Duodenal mucosa (tissue), 2 donors: ENCODE measurements around the gene TP73.

Experiments
- H3K27ac ChIP-seq: one replicate; pipeline ENCODE4 v1.7.0; 2013; ENCODE audit warnings: low read depth, low read length
- H3K27me3 ChIP-seq, 2 donors: one replicate each; pipeline ENCODE4 v1.7.0; 2013; ENCODE audit warnings: low read length in 2 of 2, control low read depth in 1 of 2; ENCODE audit not compliant: insufficient read depth in 2 of 2, control insufficient read depth in 1 of 2
- H3K36me3 ChIP-seq, 2 donors: one replicate each; pipeline ENCODE4 v1.7.0; 2013; ENCODE audit warnings: low read length in 2 of 2, control low read depth in 1 of 2; ENCODE audit not compliant: insufficient read depth in 2 of 2, control insufficient read depth in 1 of 2
- H3K4me1 ChIP-seq, 2 donors: one replicate each; pipeline ENCODE4 v1.7.0; 2013; ENCODE audit warnings: low read length in 2 of 2, control low read depth in 1 of 2; ENCODE audit not compliant: insufficient read depth in 2 of 2, control insufficient read depth in 1 of 2
- H3K4me3 ChIP-seq, 2 donors: one replicate each; pipeline ENCODE4 v1.7.0; 2013; ENCODE audit warnings: low read length in 2 of 2, low read depth in 1 of 2
- H3K9ac ChIP-seq, 2 donors: one replicate each; pipeline ENCODE4 v1.7.0; 2013; ENCODE audit warnings: low read length in 2 of 2, low read depth in 1 of 2
- H3K9me3 ChIP-seq, 2 donors: one replicate each; pipeline ENCODE4 v1.7.0; 2013; ENCODE audit warnings: low read length in 2 of 2, control low read depth in 1 of 2; ENCODE audit not compliant: control insufficient read depth in 1 of 2

Gene TP73

GRCh38 chr1:3634059-3634800, 18.1 kb upstream of the TP73 start:
- H3K4me3 ChIP-seq: no peak overlapping the region
- no peaks in the 10 kb centered on the region for H3K4me1 ChIP-seq
- H3K36me3 ChIP-seq: peaks cover 35 to 97% of the 10 kb centered on the region in 2 donors
- no peak overlapping the region for H3K9ac ChIP-seq
- no peaks in the 10 kb centered on the region for H3K9me3 ChIP-seq
- no peaks in the 10 kb centered on the region for H3K27me3 ChIP-seq
- no peak overlapping the region for H3K27ac ChIP-seq

- no peak overlapping the region for H3K9ac ChIP-seq
- H3K36me3 ChIP-seq: peaks cover 31 to 90% of the 10 kb centered on the region in 2 donors
- H3K9me3 ChIP-seq: no peaks in the 10 kb centered on the region
- H3K4me1 ChIP-seq: no peaks in the 10 kb centered on the region
- H3K27me3 ChIP-seq: no peaks in the 10 kb centered on the region
- no peak overlapping the region for H3K27ac ChIP-seq
- no peak overlapping the region for H3K4me3 ChIP-seq
Measured at GRCh38 chr1:3636080-3636479, 16.2 kb upstream of the TP73 start.

- H3K9ac ChIP-seq: no peak overlapping the region
- H3K36me3 ChIP-seq: peaks cover 32 to 90% of the 10 kb centered on the region in 2 donors
- no peak overlapping the region for H3K27ac ChIP-seq
- H3K4me1 ChIP-seq: no peaks in the 10 kb centered on the region
- no peaks in the 10 kb centered on the region for H3K9me3 ChIP-seq
- no peaks in the 10 kb centered on the region for H3K27me3 ChIP-seq
- no peak overlapping the region for H3K4me3 ChIP-seq
Measured at GRCh38 chr1:3636531-3636930, 15.8 kb upstream of the TP73 start.

GRCh38 chr1:3638027-3638426, 14.3 kb upstream of the TP73 start:
- no peak overlapping the region for H3K4me3 ChIP-seq
- no peaks in the 10 kb centered on the region for H3K27me3 ChIP-seq
- no peak overlapping the region for H3K9ac ChIP-seq
- H3K4me1 ChIP-seq: no peaks in the 10 kb centered on the region
- no peak overlapping the region for H3K27ac ChIP-seq
- H3K36me3 ChIP-seq: peaks cover 29 to 82% of the 10 kb centered on the region in 2 donors
- no peaks in the 10 kb centered on the region for H3K9me3 ChIP-seq

GRCh38 chr1:3638676-3639075, 13.6 kb upstream of the TP73 start:
- no peaks in the 10 kb centered on the region for H3K9me3 ChIP-seq
- peaks cover 31 to 79% of the 10 kb centered on the region in 2 donors for H3K36me3 ChIP-seq
- H3K4me1 ChIP-seq: no peaks in the 10 kb centered on the region
- H3K9ac ChIP-seq: no peak overlapping the region
- H3K27ac ChIP-seq: no peak overlapping the region
- no peaks in the 10 kb centered on the region for H3K27me3 ChIP-seq
- no peak overlapping the region for H3K4me3 ChIP-seq

GRCh38 chr1:3639397-3639911, 12.9 kb upstream of the TP73 start:
- peaks cover 28 to 74% of the 10 kb centered on the region in 2 donors for H3K36me3 ChIP-seq

GRCh38 chr1:3640121-3640837, 12.0 kb upstream of the TP73 start:
- no peak overlapping the region for H3K4me3 ChIP-seq
- H3K4me1 ChIP-seq: no peaks in the 10 kb centered on the region
- no peak overlapping the region for H3K9ac ChIP-seq
- H3K36me3 ChIP-seq: peaks cover 20 to 72% of the 10 kb centered on the region in 2 donors
- no peaks in the 10 kb centered on the region for H3K9me3 ChIP-seq
- no peak overlapping the region for H3K27ac ChIP-seq
- H3K27me3 ChIP-seq: no peaks in the 10 kb centered on the region

More at GRCh38 chr1:3639397-3639911, 12.9 kb upstream of the TP73 start:
- Histone ChIP-seq H3K27ac (no peak overlapping the region), H3K9ac (no peak overlapping the region), H3K4me3 (no peak overlapping the region), H3K9me3 (no peaks in the 10 kb centered on the region), H3K27me3 (no peaks in the 10 kb centered on the region), H3K4me1 (no peaks in the 10 kb centered on the region)

GRCh38 chr1:3641046-3641760, 11.1 kb upstream of the TP73 start:
- Histone ChIP-seq H3K36me3 (peaks cover 19 to 71% of the 10 kb centered on the region in 2 donors), H3K27me3 (no peaks in the 10 kb centered on the region), H3K9ac (no peak overlapping the region), H3K27ac (no peak overlapping the region), H3K9me3 (no peaks in the 10 kb centered on the region), H3K4me3 (no peak overlapping the region), H3K4me1 (no peaks in the 10 kb centered on the region)

GRCh38 chr1:3641816-3642215, 10.5 kb upstream of the TP73 start:
- H3K9ac ChIP-seq: no peak overlapping the region
- H3K4me1 ChIP-seq: no peaks in the 10 kb centered on the region
- no peak overlapping the region for H3K4me3 ChIP-seq
- no peak overlapping the region for H3K27ac ChIP-seq
- H3K27me3 ChIP-seq: no peaks in the 10 kb centered on the region
- H3K36me3 ChIP-seq: peaks cover 24 to 71% of the 10 kb centered on the region in 2 donors
- no peaks in the 10 kb centered on the region for H3K9me3 ChIP-seq
